IMR-90 (cell line): ENCODE measurements around the gene DSCAM.

ENCODE experiments used
- BHLHE40 ChIP-seq: fragments of 150-350 bp; IDR thresholded peaks from 2 replicates; pipeline ENCODE4 v1.6.1; 2016; ENCODE audit warnings: mild to moderate bottlenecking, low read depth, low read length
- CEBPB ChIP-seq: IDR thresholded peaks from 2 replicates; pipeline ENCODE4 v1.6.1; 2012; ENCODE audit warnings: low read depth, low read length, improper control_type of control experiment
- CHD1 ChIP-seq: IDR thresholded peaks from 2 replicates; pipeline ENCODE4 v1.6.1; 2012; ENCODE audit warnings: low read depth, low read length, improper control_type of control experiment
- CTCF ChIP-seq: conservative IDR thresholded peaks from 2 replicates; pipeline ENCODE4 v1.5.1; 2012; ENCODE audit warnings: mild to moderate bottlenecking, low read depth, low read length, improper control_type of control experiment
- ELK1 ChIP-seq: fragments of 150-350 bp; IDR thresholded peaks from 2 replicates; pipeline ENCODE4 v1.6.1; 2016; ENCODE audit warnings: low read depth, mild to moderate bottlenecking, low read length, moderate library complexity, borderline replicate concordance
- FOS ChIP-seq: fragments of 150-350 bp; IDR thresholded peaks from 2 replicates; pipeline ENCODE4 v1.6.1; 2016; ENCODE audit warnings: low read depth, low read length
- MAFK ChIP-seq: IDR thresholded peaks from 2 replicates; pipeline ENCODE4 v1.6.1; 2012; ENCODE audit warnings: low read depth, low read length, improper control_type of control experiment
- MAZ ChIP-seq: IDR thresholded peaks from 2 replicates; pipeline ENCODE4 v1.6.1; 2012; ENCODE audit warnings: low read depth, mild to moderate bottlenecking, low read length, improper control_type of control experiment, moderate library complexity, borderline replicate concordance
- MXI1 ChIP-seq: IDR thresholded peaks from 2 replicates; pipeline ENCODE4 v1.6.1; 2012; ENCODE audit warnings: low read depth, mild to moderate bottlenecking, low read length, moderate library complexity, borderline replicate concordance
- NFE2L2 ChIP-seq: fragments of 150-350 bp; IDR thresholded peaks from 2 replicates; pipeline ENCODE4 v1.6.1; 2016; ENCODE audit warnings: low read depth, mild to moderate bottlenecking, low read length
- POLR2A ChIP-seq: IDR thresholded peaks from 2 replicates; pipeline ENCODE4 v1.6.1; 2012; ENCODE audit warnings: mild to moderate bottlenecking, low read depth, low read length
- RFX5 ChIP-seq: IDR thresholded peaks from 2 replicates; pipeline ENCODE4 v1.8.0; 2012; ENCODE audit warnings: low read depth, mild to moderate bottlenecking, low read length, moderate library complexity
- SMC3 ChIP-seq: fragments of 150-350 bp; IDR thresholded peaks from 2 replicates; pipeline ENCODE4 v1.6.1; 2016; ENCODE audit warnings: low read depth, mild to moderate bottlenecking, antibody characterized with exemption, low read length, moderate library complexity
- USF2 ChIP-seq: fragments of 150-350 bp; IDR thresholded peaks from 2 replicates; pipeline ENCODE4 v1.6.1; 2017; ENCODE audit warnings: mild to moderate bottlenecking, antibody characterized with exemption, low read length, low read depth

- no peak for TF ChIP-seq CEBPB
- no peak for TF ChIP-seq CTCF
- TF ChIP-seq POLR2A: no peak
- TF ChIP-seq FOS: no peak
- TF ChIP-seq BHLHE40: no peak
- TF ChIP-seq ELK1: no peak
- TF ChIP-seq RFX5: no peak
- no peak for TF ChIP-seq CHD1
- no peak for TF ChIP-seq USF2
- TF ChIP-seq SMC3: no peak
- TF ChIP-seq MXI1: no peak
- TF ChIP-seq NFE2L2: no peak
- TF ChIP-seq MAFK: no peak
- no peak for TF ChIP-seq MAZ
These were observed 271.0 kb downstream of the DSCAM start for GRCh38 chr21:40575976-40576375.
